Measurements from ENCODE around the gene NRDE2.
"Not testable (repeated sequence)": the region's sequence is repeated elsewhere in the genome, so short reads cannot be mapped to it uniquely, and the experiment has no call there.

The NRDE2 gene

GRCh38 chr14:90272523-90272922 lies 59.2 kb downstream of the NRDE2 start:
- no peak for DNase-seq (ENCODE audit: low read depth in 2 of 2)

- DNase-seq (ENCODE audit: low read depth in 2 of 2), result no peak
Observed at GRCh38 chr14:90268420-90268819, 63.3 kb downstream of the NRDE2 start.

- DNase-seq (ENCODE audit: low read depth in 2 of 2), result no peak
Observed at GRCh38 chr14:90266441-90267154, 65.1 kb downstream of the NRDE2 start.

GRCh38 chr14:90263748-90264449 lies 67.8 kb downstream of the NRDE2 start:
- DNase-seq (ENCODE audit: low read depth in 2 of 2), result no peak

- peak; percentile 79 to 87 for DNase-seq (ENCODE audit: low read depth in 2 of 2)
Observed at GRCh38 chr14:90256354-90257131, 75.2 kb downstream of the NRDE2 start, which contains the start of gene PSMC1. Gene PSMC1 (plus strand): TSS chr14:90256553. CDS start chr14:90256598, 45 bp downstream.

- DNase-seq (ENCODE audit: low read depth in 2 of 2), result no peak
Observed at GRCh38 chr14:90255871-90256270, 75.9 kb downstream of the NRDE2 start.

- no peak for DNase-seq (ENCODE audit: low read depth in 2 of 2)
Observed at GRCh38 chr14:90253826-90254225, 77.9 kb downstream of the NRDE2 start.

GRCh38 chr14:90248594-90248993 lies 83.1 kb downstream of the NRDE2 start:
- no peak for DNase-seq (ENCODE audit: low read depth in 2 of 2)

- not testable (repeated sequence) for DNase-seq (ENCODE audit: low read depth in 2 of 2)
Observed at GRCh38 chr14:90247441-90247840, 84.3 kb downstream of the NRDE2 start.

- no peak for DNase-seq (ENCODE audit: low read depth in 2 of 2)
Observed at GRCh38 chr14:90246936-90247335, 84.8 kb downstream of the NRDE2 start.

- DNase-seq (ENCODE audit: low read depth in 2 of 2), result no peak
Observed at GRCh38 chr14:90242444-90242843, 89.3 kb downstream of the NRDE2 start.

GRCh38 chr14:90239139-90239538 lies 92.6 kb downstream of the NRDE2 start:
- no peak for DNase-seq (ENCODE audit: low read depth in 2 of 2)

GRCh38 chr14:90235179-90235976 lies 96.4 kb downstream of the NRDE2 start:
- peak; percentile 45 to 71 for DNase-seq (ENCODE audit: low read depth in 2 of 2)

GRCh38 chr14:90229942-90230341 lies 101.8 kb downstream of the NRDE2 start:
- DNase-seq (ENCODE audit: low read depth in 2 of 2), result not testable (repeated sequence)

GRCh38 chr14:90228478-90228877 lies 103.3 kb downstream of the NRDE2 start:
- DNase-seq (ENCODE audit: low read depth in 2 of 2), result no peak
